GM10266 (cell line): ENCODE results near the gene TMEM208.

Source experiments
- DNase-seq: peaks from one replicate; pipeline ENCODE4 v3.0.0; 2012; ENCODE audit errors: extremely low spot score
- CTCF ChIP-seq: IDR thresholded peaks from 2 replicates; pipeline ENCODE4 v1.5.1; 2012; ENCODE audit warnings: mild to moderate bottlenecking, low read depth; ENCODE audit not compliant: control insufficient read depth, insufficient read depth; ENCODE audit errors: missing control alignments

The TMEM208 gene

GRCh38 chr16:67191995-67192681, 34.8 kb upstream of the TMEM208 start, which contains the start of gene E2F4:
Gene E2F4, plus strand, starts transcription at chr16:67192155. Its CDS starts 73 bp downstream, at chr16:67192228.
- DNase-seq: peak; percentile 97
- TF ChIP-seq CTCF: no peak

GRCh38 chr16:67192781-67193361, 34.1 kb upstream of the TMEM208 start:
- no peak for TF ChIP-seq CTCF
- peak; percentile 46 for DNase-seq

GRCh38 chr16:67193536-67193935, 33.4 kb upstream of the TMEM208 start:
- DNase-seq: peak; percentile 22
- no peak for TF ChIP-seq CTCF

- TF ChIP-seq CTCF: no peak
- no peak for DNase-seq
These were observed 32.7 kb upstream of the TMEM208 start for GRCh38 chr16:67194260-67194659.

GRCh38 chr16:67195676-67196075, 31.3 kb upstream of the TMEM208 start:
- DNase-seq: no peak
- TF ChIP-seq CTCF: no peak

- no peak for DNase-seq
- no peak for TF ChIP-seq CTCF
These were observed 30.0 kb upstream of the TMEM208 start for GRCh38 chr16:67196881-67197280.

GRCh38 chr16:67197704-67198103, 29.2 kb upstream of the TMEM208 start:
- DNase-seq: no peak
- TF ChIP-seq CTCF: no peak
